Bone marrow (tissue), 2 donors: ENCODE measurements around the gene MFSD12.
"Not testable (repeated sequence)": the region's sequence is repeated elsewhere in the genome, so short reads cannot be mapped to it uniquely, and the experiment has no call there.

Experiments used
- DNase-seq, 2 donors: peaks; one replicate each; lab custom pipeline; 2025; lab: John Stamatoyannopoulos, UW

The MFSD12 gene

DNA sequence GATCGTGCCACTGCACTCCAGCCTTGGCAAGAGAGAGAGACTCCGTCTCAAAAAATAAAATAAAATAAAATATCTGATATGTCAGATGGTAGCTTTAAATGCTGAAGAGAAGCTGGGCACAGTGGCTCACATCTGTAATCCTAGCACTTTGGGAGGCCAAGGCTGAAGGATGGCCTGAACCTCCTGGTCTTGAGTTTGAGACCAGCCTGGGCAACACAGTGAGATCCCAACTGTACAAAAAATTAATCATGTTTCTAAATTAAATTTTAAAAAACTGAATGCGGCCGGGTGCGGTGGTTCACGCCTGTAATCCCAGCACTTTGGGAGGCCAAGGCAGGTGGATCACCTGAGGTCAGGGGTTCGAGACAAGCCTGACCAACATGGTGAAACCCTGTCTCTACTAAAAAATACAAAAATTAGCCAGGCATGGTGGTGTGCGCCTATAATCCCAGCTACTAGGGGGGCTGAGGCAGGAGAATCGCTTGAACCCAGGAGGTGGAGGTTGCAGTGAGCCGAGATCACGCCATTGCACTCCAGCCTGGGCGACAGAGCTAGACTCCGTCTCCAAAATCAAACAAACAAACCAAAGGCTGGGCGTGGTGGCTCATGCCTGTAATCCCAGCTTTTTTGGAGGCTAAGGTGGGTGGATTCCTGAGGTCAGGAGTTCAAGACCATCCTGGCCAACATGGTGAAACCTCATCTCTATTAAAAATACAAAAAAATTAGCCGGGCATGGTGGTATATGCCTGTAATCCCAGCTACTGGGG lies 26.8 kb upstream of the MFSD12 start:
- DNase-seq: not testable (repeated sequence)

DNA sequence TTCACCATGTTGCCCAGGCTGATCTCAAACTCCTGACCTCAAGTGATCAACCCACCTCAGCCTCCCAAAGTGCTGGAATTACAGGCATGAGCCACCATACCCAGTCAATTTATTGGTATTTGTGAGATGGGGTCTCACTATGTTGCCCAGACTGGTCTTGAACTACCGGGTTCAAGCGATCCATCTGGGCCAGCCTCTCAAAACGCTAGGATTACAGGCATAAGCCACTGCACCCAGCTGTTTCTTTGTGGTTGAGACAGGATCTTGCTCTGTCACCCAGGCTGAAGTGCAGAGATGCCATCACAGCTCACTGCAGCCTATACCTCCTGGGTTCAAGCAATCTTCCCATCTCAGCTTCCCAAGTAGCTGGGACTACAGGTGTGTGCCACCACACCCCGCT lies 24.4 kb upstream of the MFSD12 start:
- not testable (repeated sequence) for DNase-seq

DNA sequence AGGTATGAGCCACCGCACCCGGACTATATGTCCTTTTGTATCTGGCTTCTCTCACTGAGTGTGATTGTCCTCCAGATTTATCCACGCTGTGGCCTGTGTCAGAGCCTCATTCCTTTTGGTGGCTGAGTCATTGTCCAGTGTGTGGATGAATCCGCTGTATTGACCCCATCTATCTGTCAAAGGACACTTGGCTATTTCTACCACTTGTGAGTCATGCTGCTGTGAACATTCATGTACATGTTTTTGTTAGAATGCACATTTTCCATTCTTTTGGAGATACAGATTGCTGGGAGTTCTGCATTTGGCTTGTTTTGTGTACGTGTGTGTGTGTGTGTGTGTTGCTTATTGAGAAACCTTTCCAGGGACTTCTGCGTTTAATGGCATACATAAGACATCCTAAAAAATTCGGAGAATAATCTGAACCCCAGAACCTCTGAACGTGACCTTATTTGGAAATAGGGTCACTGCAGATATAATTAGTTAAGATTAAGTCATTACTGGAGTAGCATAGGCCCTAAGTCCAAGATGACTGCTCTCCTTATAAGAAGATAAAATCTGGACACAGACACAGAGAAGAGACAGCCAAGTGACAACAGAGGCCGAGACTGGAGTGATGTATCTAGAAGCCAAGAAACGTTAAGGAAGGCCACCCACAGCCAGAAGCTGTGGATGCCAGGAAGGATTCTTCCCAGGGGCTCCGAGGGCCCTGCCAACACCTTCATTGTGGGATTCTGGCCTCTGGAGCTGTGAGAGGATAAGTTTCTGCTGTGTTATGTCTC lies 23.0 kb upstream of the MFSD12 start:
- no peak for DNase-seq

DNA sequence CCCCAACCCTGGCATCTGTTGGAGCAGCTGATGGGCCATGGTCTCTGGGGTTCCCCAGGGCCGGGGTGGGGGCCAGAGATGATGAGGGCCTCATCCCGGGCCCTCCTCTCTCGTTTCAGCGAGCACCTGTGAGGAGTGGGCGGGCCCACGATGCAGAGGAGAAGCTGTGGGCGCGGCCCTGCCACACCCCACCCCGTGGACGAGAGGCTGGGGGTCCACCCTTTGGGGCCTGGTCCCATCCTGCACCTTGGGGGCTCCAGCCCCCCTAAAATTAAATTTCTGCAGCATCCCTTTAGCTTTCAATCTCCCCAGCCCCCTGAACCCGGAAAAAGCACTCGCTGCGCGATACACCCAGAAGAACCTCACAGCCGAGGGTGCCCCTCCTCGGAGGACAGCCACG lies 21.0 kb upstream of the MFSD12 start:
- no peak for DNase-seq

DNA sequence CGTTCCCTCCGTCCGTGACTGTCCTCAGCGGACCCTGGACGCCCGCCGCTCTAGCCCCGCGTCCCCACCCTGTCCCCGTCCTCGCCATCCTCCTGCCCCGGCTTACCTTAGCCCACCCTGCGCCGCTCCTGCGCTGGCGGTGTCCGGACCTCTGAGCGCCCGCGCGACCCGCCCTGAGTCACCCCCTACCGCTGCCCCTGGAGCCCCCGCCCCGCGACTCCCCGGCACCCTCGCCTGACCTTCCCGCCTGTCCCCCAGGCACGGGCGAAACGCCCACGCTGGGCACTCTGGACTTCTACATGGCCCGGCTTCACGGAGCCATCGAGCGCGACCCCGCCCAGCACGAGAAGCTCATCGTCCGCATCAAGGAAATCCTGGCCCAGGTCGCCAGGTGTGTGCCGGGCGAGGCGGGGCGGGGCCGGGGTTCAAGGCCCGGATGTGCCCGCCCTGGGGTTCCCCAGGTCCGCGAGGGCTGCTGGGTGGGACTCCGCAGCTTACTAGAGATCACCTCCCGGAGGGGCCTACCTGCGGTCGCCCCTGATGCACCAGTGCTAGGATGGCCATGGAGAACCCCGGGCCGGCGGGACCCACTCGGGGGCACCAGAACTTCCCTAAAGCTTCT lies 20.4 kb upstream of the MFSD12 start:
- no peak for DNase-seq

DNA sequence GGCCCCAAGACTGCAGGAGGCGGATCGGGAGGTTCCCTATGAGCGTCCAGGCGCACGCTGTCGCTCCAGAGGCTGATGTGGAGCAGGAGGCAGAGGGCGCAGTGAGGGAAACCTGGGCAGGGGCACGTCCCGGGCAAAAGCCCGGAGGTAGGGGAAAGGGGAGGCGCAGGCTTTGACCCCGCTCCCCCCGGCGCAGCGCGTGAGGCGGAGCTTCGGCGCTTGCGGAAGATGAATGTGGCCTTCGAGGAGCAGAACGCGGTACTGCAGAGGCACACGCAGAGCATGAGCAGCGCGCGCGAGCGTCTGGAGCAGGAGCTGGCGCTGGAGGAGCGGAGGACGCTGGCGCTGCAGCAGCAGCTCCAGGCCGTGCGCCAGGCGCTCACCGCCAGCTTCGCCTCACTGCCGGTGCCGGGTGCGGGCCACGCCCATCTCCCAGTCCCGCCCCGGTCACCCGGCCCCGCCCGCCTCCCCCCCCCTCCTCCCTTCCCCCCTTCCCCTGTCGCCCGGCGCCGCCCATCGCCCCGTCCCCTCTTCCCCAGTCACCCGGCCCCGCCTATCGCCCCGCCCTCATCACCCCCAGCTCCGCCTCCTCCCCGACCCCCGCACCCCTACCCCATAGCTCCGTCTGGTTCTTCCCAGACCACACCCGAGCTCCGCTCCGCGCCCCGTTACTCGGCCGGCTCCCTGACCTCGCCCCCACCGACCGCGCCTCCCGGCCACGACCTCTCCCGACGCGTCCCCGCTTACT lies 19.5 kb upstream of the MFSD12 start:
- no peak for DNase-seq

DNA sequence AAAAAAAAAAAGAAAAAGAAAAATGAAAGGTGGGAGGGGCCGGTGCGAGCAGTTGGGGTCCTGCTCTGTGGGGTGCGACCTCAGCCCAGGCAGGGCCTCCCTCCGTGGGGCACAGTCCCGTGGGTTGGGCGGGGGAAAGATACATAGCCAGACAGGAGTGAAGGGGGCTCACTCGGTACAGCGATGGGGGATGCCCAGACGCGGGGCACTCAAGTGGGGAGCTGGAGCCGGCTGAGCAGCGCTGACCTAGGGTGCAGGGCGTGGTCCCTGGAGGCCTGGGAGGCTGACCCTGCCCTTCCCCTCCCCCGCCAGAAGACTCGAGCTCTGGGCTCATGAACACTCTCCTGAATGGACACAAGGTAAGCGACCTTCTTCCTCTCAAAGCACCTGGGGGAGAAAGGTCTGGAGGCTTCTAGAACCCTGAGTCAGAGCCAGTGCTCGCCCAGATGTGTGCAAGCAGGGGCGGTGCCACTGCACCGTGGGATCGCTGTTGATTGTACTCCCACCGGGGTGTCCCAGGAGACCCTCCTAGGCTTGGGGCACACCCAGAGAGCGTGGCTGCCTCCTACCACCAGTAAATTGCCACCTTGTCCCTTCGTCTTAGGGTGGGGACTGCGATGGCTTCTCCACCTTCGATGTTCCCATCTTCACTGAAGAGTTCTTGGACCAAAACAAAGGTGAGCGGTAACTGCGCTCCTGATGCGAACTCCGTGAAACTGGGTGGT lies 18.7 kb upstream of the MFSD12 start:
- no peak for DNase-seq

DNA sequence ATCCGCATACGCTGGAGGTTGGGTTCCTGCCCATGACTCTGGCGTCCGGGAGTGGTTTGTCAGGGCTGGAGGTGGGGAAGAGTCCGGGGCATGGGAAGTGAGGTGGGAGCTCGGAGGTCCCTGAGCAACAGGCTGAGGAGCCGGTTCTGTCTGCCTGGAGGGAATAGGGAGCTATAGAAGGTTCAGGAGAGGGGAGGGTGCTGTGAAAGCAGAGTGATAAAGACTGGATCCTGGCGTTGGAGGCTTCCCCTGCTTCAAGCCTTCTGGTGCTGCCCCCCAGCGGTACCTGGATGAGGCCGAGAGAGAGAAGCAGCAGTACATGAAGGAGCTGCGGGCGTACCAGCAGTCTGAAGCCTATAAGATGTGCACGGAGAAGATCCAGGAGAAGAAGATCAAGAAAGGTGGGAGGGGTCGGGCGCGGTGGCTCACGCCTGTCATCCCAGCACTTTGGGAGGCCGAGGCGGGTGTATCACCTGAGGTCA lies 17.9 kb upstream of the MFSD12 start:
- no peak for DNase-seq

DNA sequence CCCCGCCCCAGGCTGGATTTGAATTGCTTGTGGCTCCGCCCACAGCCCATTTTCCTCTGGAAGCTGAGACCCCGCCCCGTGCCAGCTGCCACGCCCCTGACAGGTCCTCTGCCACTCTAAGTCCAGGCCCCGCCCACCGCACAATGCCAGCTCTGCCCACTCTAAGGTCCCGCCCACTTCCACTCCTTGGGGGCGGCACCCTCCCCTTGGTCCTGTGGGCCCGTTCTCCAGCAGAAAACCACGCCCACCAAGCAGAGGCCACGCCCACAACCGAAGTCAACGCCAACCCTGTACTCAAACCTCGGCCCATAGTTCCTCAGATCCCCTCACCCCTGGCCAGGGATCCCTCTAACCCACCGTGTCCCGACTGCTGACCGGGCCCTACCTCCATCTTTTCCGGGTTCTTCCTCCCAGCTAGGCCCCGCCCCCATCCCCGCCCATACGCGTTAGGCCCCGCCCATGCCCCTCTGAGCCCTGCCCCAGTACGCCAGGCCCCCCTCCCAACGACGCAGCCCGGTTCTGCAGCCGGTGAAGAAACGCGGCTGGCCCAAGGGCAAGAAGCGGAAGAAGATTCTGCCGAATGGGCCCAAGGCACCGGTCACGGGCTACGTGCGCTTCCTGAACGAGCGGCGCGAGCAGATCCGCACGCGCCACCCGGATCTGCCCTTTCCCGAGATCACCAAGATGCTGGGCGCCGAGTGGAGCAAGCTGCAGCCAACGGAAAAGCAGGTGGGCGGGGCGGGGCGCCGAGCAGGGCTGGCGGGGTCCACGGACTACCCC lies 16.7 kb upstream of the MFSD12 start:
- DNase-seq: peak; percentile 67 to 77

DNA sequence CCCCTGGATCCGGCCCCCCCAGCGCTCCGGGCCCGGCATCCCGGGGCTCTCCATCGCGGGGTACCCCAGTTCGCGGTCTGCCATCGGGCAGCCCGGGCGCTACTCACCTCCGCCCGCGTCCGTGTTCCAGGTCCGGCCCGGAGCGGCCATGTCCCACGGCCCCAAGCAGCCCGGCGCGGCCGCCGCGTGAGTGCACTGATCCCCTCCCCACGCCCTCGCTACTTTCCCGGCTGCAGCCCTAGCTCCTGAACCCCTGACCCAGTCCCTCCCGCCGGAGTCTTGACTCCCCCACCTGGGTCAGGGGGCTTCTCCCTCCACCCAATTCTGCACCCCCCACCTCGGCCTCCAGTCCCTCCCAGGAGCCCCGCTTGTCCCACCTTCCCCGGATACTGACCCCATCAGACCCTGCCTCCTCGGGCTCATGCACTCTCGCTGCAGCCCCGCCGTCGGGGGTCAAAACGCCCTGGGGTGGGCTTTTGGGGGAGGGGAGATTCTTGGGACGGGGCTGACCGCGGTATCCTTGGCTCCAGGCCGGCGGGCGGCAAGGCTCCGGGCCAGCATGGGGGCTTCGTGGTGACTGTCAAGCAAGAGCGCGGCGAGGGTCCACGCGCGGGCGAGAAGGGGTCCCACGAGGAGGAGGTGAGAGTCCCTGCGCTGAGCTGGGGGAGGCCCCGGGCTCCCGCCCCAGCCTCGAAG lies 15.9 kb upstream of the MFSD12 start:
- no peak for DNase-seq

DNA sequence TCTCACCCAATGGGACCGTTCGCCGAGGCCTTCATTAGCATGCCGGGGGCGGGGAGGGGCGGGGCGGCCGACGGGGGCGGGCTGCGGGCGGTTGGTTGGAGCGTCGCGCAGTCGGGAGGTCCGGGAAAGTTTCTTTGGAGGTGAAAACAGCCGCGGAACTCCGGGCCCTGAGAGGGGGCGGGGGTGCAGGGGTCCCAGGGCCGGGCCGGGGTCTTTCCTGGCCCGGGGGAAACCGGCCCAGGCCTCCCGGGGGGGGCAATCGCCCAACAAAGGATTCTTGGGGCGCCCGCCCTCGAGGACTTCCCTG lies 15.4 kb upstream of the MFSD12 start, which contains the start of gene HMG20B:
Gene HMG20B (plus strand): TSS at position 90 of the 307 bp plus-strand sequence. CDS start 366 bp downstream, outside the sequence.
- no peak for DNase-seq

DNA sequence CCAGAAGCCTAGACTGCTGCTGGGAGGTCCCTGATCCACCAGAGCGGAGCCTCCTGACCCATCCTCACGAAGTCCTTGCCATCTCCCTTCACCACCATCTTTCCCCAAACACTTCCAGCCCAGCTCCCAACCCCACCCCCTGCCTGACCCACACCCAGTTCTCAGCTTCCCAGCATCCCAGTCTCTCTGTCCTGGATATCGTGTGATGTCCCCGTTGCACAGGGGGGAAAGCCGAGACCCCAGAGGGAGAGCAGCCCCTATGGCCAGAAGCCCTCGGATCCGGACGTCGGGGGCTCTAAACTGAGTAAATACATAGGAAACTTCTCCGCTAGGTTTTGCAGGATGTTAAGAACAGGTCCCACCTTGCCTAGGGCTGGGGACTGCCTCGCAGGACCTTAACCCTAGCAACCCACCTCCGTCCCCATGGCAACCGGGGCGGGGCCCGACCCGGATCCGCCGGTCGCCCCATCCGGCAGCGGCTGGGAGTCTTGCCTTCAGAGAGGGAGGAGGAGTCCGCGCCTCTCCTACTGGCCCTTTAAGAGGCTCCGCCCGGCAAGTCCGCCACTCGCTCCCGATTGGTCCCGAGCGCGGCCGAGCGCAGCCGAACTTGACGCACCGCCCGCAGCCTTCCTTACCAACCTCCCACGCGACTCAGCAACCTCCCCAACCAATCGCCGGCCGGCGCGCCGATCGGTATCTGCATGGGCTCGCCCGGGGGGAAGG lies 14.9 kb upstream of the MFSD12 start:
- peak; percentile 90 to 99 for DNase-seq

DNA sequence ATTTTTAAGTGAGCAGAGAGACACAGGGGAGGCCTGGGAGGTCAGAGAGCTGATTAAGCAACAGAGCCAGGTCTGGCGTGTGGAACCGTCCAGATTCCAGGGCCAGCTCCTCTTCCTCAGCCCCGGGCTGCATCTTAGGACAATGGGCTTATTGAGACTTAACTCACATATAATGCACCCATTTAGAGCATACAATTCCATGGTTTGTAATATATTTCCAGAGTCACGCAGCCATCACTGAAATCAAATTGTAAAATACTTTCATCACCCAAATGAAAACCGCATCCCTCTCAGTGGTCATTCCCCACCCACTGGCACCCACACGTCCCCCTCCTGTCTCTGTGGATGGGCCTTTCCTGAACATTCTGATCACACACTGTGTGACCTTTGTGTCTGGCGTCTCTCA lies 13.2 kb upstream of the MFSD12 start:
- no peak for DNase-seq

DNA sequence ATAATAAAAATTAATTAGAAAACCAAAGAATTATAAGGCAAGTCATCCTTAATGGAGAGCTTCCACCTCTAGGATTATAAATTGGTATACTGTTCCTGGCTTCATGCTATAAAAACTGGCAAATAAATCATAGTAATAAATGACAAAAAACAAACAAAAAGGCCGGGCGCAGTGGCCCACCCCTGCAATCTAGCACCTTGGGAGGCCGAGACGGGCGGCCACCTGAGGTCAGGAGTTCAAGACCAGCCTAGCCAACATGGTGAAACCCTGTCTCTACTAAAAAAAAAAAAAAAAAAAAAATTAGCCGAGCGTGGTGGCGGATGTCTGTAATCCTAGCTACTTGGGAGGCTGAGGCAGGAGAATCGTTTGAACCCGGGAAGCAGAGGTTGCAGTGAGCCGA lies 12.7 kb upstream of the MFSD12 start:
- not testable (repeated sequence) for DNase-seq

DNA sequence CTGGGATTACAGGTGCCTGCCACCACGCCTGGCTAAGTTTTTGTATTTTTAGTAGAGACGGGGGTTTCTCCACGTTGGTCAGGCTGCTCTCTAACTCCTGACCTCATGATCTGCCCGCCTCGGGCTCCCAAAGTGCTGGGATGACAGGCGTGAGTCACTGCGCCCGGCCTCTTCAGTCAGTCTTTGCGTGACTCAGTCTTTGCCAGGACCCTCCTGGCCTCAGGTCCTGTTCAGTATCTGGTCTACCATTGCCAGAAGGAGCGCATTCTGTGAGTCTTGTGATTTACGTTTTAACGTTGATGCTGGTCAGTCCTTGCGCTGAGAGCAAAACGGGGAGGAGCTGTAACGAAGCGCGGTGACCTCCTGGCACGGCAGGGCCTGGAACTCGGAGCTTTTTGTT lies 7.8 kb upstream of the MFSD12 start:
- DNase-seq: no peak

DNA sequence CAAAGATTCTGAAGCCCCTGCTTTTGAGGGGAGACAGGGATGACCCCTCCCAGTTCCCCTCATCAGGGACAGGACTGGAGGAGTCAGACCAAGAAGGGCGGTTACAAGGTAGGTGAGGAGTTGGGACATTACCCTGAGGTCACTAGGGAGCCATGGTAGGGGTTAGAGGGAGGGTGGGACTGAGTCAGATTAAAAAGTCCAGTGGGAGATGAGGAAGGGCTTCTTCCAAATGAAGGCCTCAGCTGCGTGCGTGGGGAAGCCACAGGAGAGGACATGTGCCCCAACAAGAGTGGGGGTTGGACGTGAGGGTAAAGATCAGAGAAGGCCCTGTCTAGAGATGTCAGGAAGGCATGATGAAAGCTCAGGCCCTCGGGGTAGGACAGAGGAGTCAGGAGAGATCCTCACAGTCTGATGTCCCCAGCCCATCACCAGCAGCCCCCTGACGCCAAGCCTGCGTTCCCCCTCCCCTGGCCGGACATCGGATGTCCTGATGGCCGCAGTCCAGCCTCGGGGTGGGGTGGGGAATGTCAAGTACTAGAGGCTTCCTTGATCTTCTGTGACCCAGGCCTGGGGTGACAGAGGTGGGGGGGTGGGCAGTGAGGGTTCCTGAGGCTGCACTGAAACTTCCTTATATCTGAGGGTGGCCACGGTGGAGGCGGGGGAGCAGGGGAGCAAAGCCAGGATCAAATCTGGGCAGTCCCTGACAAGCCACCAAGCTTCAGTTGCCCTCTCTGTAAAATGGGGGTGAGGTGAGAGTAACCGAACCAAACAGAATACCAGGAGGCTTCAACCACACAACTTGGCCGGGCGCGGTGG lies 6.5 kb upstream of the MFSD12 start:
- no peak for DNase-seq

DNA sequence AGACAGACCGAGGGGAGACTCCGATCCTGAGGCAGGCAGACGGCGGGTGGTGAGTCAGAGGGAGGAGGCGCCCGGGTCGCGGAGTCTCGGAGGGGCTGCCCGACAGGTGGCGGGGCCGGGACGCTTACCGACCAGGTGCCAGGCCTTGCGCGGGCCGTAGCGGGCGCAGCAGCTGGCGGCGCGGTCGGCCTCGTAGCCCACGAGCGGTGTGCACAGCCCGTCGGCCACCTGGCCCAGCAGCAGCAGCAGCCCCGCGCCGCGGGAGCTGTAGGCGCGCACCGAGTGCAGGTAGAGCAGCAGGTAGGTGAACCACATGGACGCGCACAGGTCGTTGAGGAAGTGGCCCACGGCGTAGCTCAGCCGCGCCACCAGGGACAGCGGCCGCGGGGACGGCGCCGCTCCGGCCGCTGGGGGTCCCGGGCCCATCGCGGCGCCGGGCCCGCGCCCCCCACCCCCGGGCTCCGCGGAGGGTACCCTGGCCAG lies 367 bp downstream of the MFSD12 start:
- peak; percentile 23 to 52 for DNase-seq

DNA sequence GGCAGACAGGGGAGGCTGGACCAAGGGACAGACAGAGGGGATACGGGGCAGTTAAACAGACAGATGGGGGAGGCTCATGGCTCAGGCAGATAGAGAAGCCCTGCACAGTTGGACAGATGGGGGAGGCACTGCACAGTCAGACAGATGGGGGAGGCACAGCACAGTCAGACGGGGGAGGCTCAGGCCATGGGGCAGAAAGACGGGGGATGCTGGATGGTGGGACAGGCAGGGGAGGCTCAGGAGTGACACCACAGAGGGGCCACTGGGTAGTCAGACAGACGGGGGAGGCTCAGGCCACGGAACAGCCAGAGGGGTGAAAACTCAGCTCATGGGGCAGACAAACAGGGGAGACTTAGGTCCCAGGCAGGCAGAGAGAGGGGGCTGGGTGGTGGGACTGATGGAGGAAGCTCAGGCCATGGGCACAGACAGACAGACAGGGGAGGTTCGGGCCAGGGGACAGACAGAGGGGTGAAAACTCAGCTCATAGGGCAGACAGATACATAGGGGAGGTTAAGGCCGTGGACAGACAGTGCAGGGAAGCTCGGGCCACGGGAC lies 886 bp downstream of the MFSD12 start:
- no peak for DNase-seq
